H9 (cell line): Measurements from ENCODE around the gene LOXHD1. TPM values are rescaled to one million over a fixed set of nuclear protein-coding genes. Genes with fewer than 3 reads are reported as not detected.

Experiments used
- DNase-seq: peaks from one replicate; pipeline ENCODE4 v3.0.0-alpha.2; 2017
- H2AFZ ChIP-seq: one replicate; pipeline ENCODE4 v1.6.1; 2013; ENCODE audit warnings: mild to moderate bottlenecking, low read length, control low read depth, moderate library complexity
- H2AK5ac ChIP-seq: 2 replicates; pipeline ENCODE4 v1.6.1; 2013; ENCODE audit warnings: low read length, control low read depth, mixed read lengths; ENCODE audit not compliant: insufficient read length
- H2BK120ac ChIP-seq: one replicate; pipeline ENCODE4 v1.6.1; 2013; ENCODE audit warnings: low read depth, mild to moderate bottlenecking, low read length, control low read depth, inconsistent platforms; ENCODE audit not compliant: poor library complexity, severe bottlenecking
- H2BK12ac ChIP-seq: 2 replicates; pipeline ENCODE4 v1.6.1; 2013; ENCODE audit warnings: low read length, control low read depth, mixed read lengths, low read depth; ENCODE audit not compliant: insufficient read length
- H2BK15ac ChIP-seq: 2 replicates; pipeline ENCODE4 v1.6.1; 2013; ENCODE audit warnings: low read depth, low read length, control low read depth
- H2BK20ac ChIP-seq: one replicate; pipeline ENCODE4 v1.6.1; 2013; ENCODE audit warnings: low read depth, mild to moderate bottlenecking, low read length, control low read depth, inconsistent platforms; ENCODE audit not compliant: poor library complexity, severe bottlenecking
- H2BK5ac ChIP-seq: 2 replicates; pipeline ENCODE4 v1.6.1; 2013; ENCODE audit warnings: low read length, control low read depth, mixed read lengths; ENCODE audit not compliant: insufficient read length
- H3K14ac ChIP-seq: 2 replicates; pipeline ENCODE4 v1.6.1; 2013; ENCODE audit warnings: low read length, control low read depth; ENCODE audit not compliant: insufficient read depth
- H3K18ac ChIP-seq: 2 replicates; pipeline ENCODE4 v1.6.1; 2013; ENCODE audit warnings: low read depth, mild to moderate bottlenecking, mixed read lengths, low read length, control low read depth; ENCODE audit not compliant: insufficient read length
- H3K23ac ChIP-seq: 2 replicates; pipeline ENCODE4 v1.6.1; 2013; ENCODE audit warnings: low read length, control low read depth, mixed read lengths, low read depth; ENCODE audit not compliant: insufficient read length
- H3K23me2 ChIP-seq: 2 replicates; pipeline ENCODE4 v1.6.1; 2013; ENCODE audit warnings: low read depth, mild to moderate bottlenecking, mixed read lengths, low read length, control low read depth; ENCODE audit not compliant: insufficient read length, poor library complexity, severe bottlenecking
- H3K27ac ChIP-seq: 2 replicates; pipeline ENCODE4 v1.5.1; 2013; ENCODE audit warnings: low read length, control low read depth, mixed read lengths, low read depth; ENCODE audit not compliant: insufficient read length
- H3K27me3 ChIP-seq: 2 replicates; pipeline ENCODE4 v1.6.1; 2013; ENCODE audit warnings: low read length, control low read depth, inconsistent platforms; ENCODE audit not compliant: insufficient read depth
- H3K4ac ChIP-seq: 2 replicates; pipeline ENCODE4 v1.6.1; 2013; ENCODE audit warnings: low read depth, mild to moderate bottlenecking, control low read depth, inconsistent platforms, low read length, moderate library complexity
- H3K4me1 ChIP-seq: 2 replicates; pipeline ENCODE4 v1.6.1; 2013; ENCODE audit warnings: low read length, control low read depth, inconsistent platforms; ENCODE audit not compliant: insufficient read depth
- H3K4me2 ChIP-seq: 2 replicates; pipeline ENCODE4 v1.6.1; 2013; ENCODE audit warnings: low read length, control low read depth, mixed read lengths; ENCODE audit not compliant: insufficient read length, insufficient read depth
- H3K56ac ChIP-seq: 2 replicates; pipeline ENCODE4 v1.6.1; 2013; ENCODE audit warnings: low read depth, mild to moderate bottlenecking, mixed read lengths, low read length, control low read depth; ENCODE audit not compliant: insufficient read length
- H3K79me1 ChIP-seq: 2 replicates; pipeline ENCODE4 v1.6.1; 2013; ENCODE audit warnings: low read depth, mild to moderate bottlenecking, moderate library complexity, low read length, control low read depth, inconsistent platforms; ENCODE audit not compliant: insufficient read depth, poor library complexity, severe bottlenecking
- H3K79me2 ChIP-seq: 2 replicates; pipeline ENCODE4 v1.6.1; 2013; ENCODE audit warnings: low read length, control low read depth, inconsistent platforms; ENCODE audit not compliant: insufficient read depth
- H3K9ac ChIP-seq: 2 replicates; pipeline ENCODE4 v1.6.1; 2013; ENCODE audit warnings: low read length, control low read depth, mixed read lengths; ENCODE audit not compliant: insufficient read length; ENCODE audit errors: extremely low read depth
- H3K9me3 ChIP-seq: one replicate; pipeline ENCODE4 v1.6.1; 2013; ENCODE audit warnings: low read depth, low read length, inconsistent platforms; ENCODE audit not compliant: control insufficient read depth
- H3T11ph ChIP-seq: one replicate; pipeline ENCODE4 v1.6.1; 2013; ENCODE audit warnings: mild to moderate bottlenecking, low read length, control low read depth, inconsistent platforms
- H4K20me1 ChIP-seq: one replicate; pipeline ENCODE4 v1.6.1; 2013; ENCODE audit not compliant: control insufficient read depth, insufficient read length, insufficient read depth
- H4K5ac ChIP-seq: 2 replicates; pipeline ENCODE4 v1.6.1; 2013; ENCODE audit warnings: low read depth, mild to moderate bottlenecking, mixed read lengths, low read length, control low read depth; ENCODE audit not compliant: insufficient read length
- H4K8ac ChIP-seq: replicated peaks from 2 replicates; pipeline ENCODE4 v1.6.1; 2013; ENCODE audit warnings: low read length, control low read depth, mixed read lengths, low read depth; ENCODE audit not compliant: insufficient read length
- H4K91ac ChIP-seq: 2 replicates; pipeline ENCODE4 v1.6.1; 2013; ENCODE audit warnings: low read depth, mild to moderate bottlenecking, moderate library complexity, mixed read lengths, low read length, control low read depth; ENCODE audit not compliant: insufficient read length
- H3K27ac Mint-ChIP-seq, 3 experiments: 2 replicates in 2 of 3; 3 replicates in 1 of 3; pipeline ENCODE4 v1.8.0; 2020 to 2021; ENCODE audit warnings: mixed read lengths in 3 of 3, mild to moderate bottlenecking in 1 of 3, moderate library complexity in 1 of 3
- H3K27me3 Mint-ChIP-seq: 2 replicates; pipeline ENCODE4 v1.8.0; 2021; ENCODE audit warnings: low read depth, mild to moderate bottlenecking, moderate library complexity, mixed read lengths
- H3K36me3 Mint-ChIP-seq, 3 experiments: 2 replicates in 2 of 3; 3 replicates in 1 of 3; pipeline ENCODE4 v1.8.0; 2020 to 2021; ENCODE audit warnings: low read depth in 3 of 3, mixed read lengths in 3 of 3; ENCODE audit not compliant: insufficient read depth in 1 of 3
- H3K4me1 Mint-ChIP-seq, 2 experiments: 2 replicates each; pipeline ENCODE4 v1.8.0; 2020; ENCODE audit warnings: mixed read lengths in 2 of 2
- H3K4me3 Mint-ChIP-seq, 2 experiments: 2 replicates in 1 of 2; 3 replicates in 1 of 2; pipeline ENCODE4 v1.8.0; 2020 to 2021; ENCODE audit warnings: mild to moderate bottlenecking in 2 of 2, mixed read lengths in 2 of 2, moderate library complexity in 1 of 2
- H3K9me3 Mint-ChIP-seq, 2 experiments: 2 replicates in 1 of 2; 3 replicates in 1 of 2; pipeline ENCODE4 v1.8.0; 2020; ENCODE audit warnings: mild to moderate bottlenecking in 2 of 2, mixed read lengths in 2 of 2, moderate library complexity in 1 of 2
- CTCF ChIP-seq: fragments of 200-600 bp; sonication (generic); conservative IDR thresholded peaks from 3 replicates; pipeline ENCODE4 v1.8.0; 2021; ENCODE audit warnings: antibody characterized with exemption, mild to moderate bottlenecking
- whole genome bisulfite sequencing: extraction: QIAGEN DNeasy Blood & Tissue Kit; methylation state at CpG from one replicate; pipeline ENCODE4 v1.1.7; 2013; ENCODE audit warnings: missing lambda C conversion rate, low lambda C conversion rate, mixed read lengths; ENCODE audit not compliant: insufficient read length; ENCODE audit errors: extremely low coverage; 5-methylcytosine and 5-hydroxymethylcytosine counted together
- total RNA-seq: library from RNA; stranded (reverse); gene quantifications from 2 replicates; pipeline ENCODE4 v1.2.1, GENCODE V29; 2021

LOXHD1 gene
- total RNA-seq, 1 experiment from 2014 or later = 0.07 TPM

GRCh38 chr18:46462523-46462922 is 194.5 kb downstream of the LOXHD1 start:
- H3K9me3 Mint-ChIP-seq = no peaks in the 10 kb centered on the region; a peak in 1 of 5 replicates
- Histone ChIP-seq H2BK20ac (no peak overlapping the region), H3K79me2 (no peaks in the 10 kb centered on the region), H3K4ac (no peak overlapping the region), H3K23ac (no peak overlapping the region), H2BK12ac (no peak overlapping the region), H4K91ac (no peak overlapping the region), H3K4me2 (no peak overlapping the region), H2BK5ac (no peak overlapping the region), H3K79me1 (no peaks in the 10 kb centered on the region), H2BK120ac (no peak overlapping the region), H3K4me1 (peaks cover 10% of the 10 kb centered on the region; the same call in 1 of the 2 replicates), H4K5ac (no peak overlapping the region), H3K9me3 (no peaks in the 10 kb centered on the region), H3K9ac (no peak overlapping the region), H3K56ac (no peak overlapping the region), H3K14ac (0 out of 2 replicates have a peak overlapping the region, but pooled peaks have one; percentile 21), H4K20me1 (no peaks in the 10 kb centered on the region), H3K27ac (no peak overlapping the region), H3K23me2 (no peaks in the 10 kb centered on the region), H2AK5ac (no peak overlapping the region), H2AFZ (no peak overlapping the region), H4K8ac (no peak overlapping the region), H3T11ph (no peak overlapping the region), H3K27me3 (no peaks in the 10 kb centered on the region), H2BK15ac (no peak overlapping the region), H3K18ac (peak overlapping the region; percentile 1)
- peak; percentile 29 for DNase-seq
- H3K4me3 Mint-ChIP-seq = no peak overlapping the region
- H3K4me1 Mint-ChIP-seq = peaks cover 44 to 68% of the 10 kb centered on the region in 2 experiments
- H3K27me3 Mint-ChIP-seq = peaks cover 5% of the 10 kb centered on the region
- WGBS = no CpG with 5 or more reads among the region's 7 CpGs
- no peaks in the 10 kb centered on the region for H3K36me3 Mint-ChIP-seq
- no peak for TF ChIP-seq CTCF
- H3K27ac Mint-ChIP-seq = peak overlapping the region in 1 of 3 experiments; percentile 53; a peak in 1 of 7 replicates
